Right lobe of liver (tissue), 6 donors: ENCODE measurements around the gene TLE1. TPM values are rescaled to one million over a fixed set of nuclear protein-coding genes. Genes with fewer than 3 reads are reported as not detected.

Experiments
- ATAC-seq, 4 donors: fragments of 200-7000 bp; cut with Tn5 transposase; one replicate each; pipeline ENCODE4 v1.9.1; 2020; ENCODE audit warnings: mild to moderate bottlenecking in 4 of 4, moderate library complexity in 4 of 4
- DNase-seq, 3 donors: peaks; one replicate each; pipeline ENCODE4 v3.0.0-alpha.2; 2020
- H3K27ac ChIP-seq, 3 donors: fragments of 200-600 bp; one replicate each; pipeline ENCODE4 v1.8.0; 2022
- H3K27me3 ChIP-seq, 2 donors: fragments of 200-600 bp; one replicate each; pipeline ENCODE4 v1.8.0; 2022
- H3K36me3 ChIP-seq, 4 donors: fragments of 200-600 bp; sonication (generic) in 1 of 4; one replicate each; pipeline versions ENCODE4 v1.5.1 to v1.8.0; 2017 to 2022; ENCODE audit warnings: control low read depth in 1 of 4
- H3K4me1 ChIP-seq, 4 donors: fragments of 200-600 bp; sonication (generic) in 1 of 4; one replicate each; pipeline versions ENCODE4 v1.5.1 to v1.8.0; 2017 to 2022; ENCODE audit warnings: control low read depth in 1 of 4
- H3K4me3 ChIP-seq, 3 donors: fragments of 200-600 bp; one replicate each; pipeline ENCODE4 v1.8.0; 2022
- H3K9me3 ChIP-seq, 4 donors: fragments of 200-600 bp; sonication (generic) in 1 of 4; one replicate each; pipeline versions ENCODE4 v1.5.1 to v1.8.0; 2017 to 2022; ENCODE audit warnings: control low read depth in 1 of 4
- POLR2A ChIP-seq: fragments of 450-650 bp; IDR thresholded peaks from one replicate; pipeline ENCODE4 v1.6.1; 2017; ENCODE audit warnings: antibody characterized with exemption, mild to moderate bottlenecking
- WGBS: methylation state at CpG from one replicate; pipeline ENCODE4 v1.1.6; 2018; ENCODE audit warnings: low coverage, low lambda C conversion rate; ENCODE audit not compliant: insufficient coverage; ENCODE audit errors: missing lambda C conversion rate; 5-methylcytosine and 5-hydroxymethylcytosine counted together
- intact Hi-C, 2 donors: fragments of 100-400 bp; cut with DNase I; formaldehyde crosslinking; loops; one replicate each; pipeline versions ENCODE4 v1.11.2 to v1.14.1; 2022
- total RNA-seq, 6 experiments: library from RNA; depleted of rRNA in 2 of 6; stranded (reverse); fragments of >200 nt in 2 of 6; fragmentation: NEBNext Ultra II Directional in 3 of 6; extraction: Animal tissue kit (Norgen Biotek cat#: 25700) in 3 of 6; gene quantifications; one replicate each; pipeline versions ENCODE4 v1.1.0 to v1.2.4, GENCODE V29; 2016 to 2023
- TF ChIP-seq, protein P1 (sequence below), 4 donors: fragments of 200-600 bp in 3 of 4; fragments of 450-650 bp in 1 of 4; IDR thresholded peaks; one replicate each; pipeline versions ENCODE4 v1.5.1 to v1.8.0; 2016 to 2022; ENCODE audit warnings: antibody characterized with exemption in 4 of 4, mild to moderate bottlenecking in 2 of 4
- donor health status: DM: no; HTN: yes; CAD: no.
- donor health status: DM: no; HTN: no; CAD: no.
- donor health status: DM: no; HTN: no; CAD: no.
- donor health status: DM: no; HTN: yes; CAD: no.
- donor health status: DM: no; HTN: yes; CAD: no.

TLE1 gene
- total RNA-seq, 6 experiments from 2014 or later, result 31.9 to 62.9 (median 58.0) TPM

- H3K36me3 ChIP-seq, result no peaks in the 10 kb centered on the region
- intact Hi-C loops, result no loop called here
- no peaks in the 10 kb centered on the region for H3K27me3 ChIP-seq
- ATAC-seq (peak in 2 of 4 donors; percentile 26 to 38), DNase-seq (no peak)
- 39% methylated on average over 6 of the region's 6 CpGs for WGBS
- TF ChIP-seq POLR2A, result no peak
- TF ChIP-seq, protein P1, sequence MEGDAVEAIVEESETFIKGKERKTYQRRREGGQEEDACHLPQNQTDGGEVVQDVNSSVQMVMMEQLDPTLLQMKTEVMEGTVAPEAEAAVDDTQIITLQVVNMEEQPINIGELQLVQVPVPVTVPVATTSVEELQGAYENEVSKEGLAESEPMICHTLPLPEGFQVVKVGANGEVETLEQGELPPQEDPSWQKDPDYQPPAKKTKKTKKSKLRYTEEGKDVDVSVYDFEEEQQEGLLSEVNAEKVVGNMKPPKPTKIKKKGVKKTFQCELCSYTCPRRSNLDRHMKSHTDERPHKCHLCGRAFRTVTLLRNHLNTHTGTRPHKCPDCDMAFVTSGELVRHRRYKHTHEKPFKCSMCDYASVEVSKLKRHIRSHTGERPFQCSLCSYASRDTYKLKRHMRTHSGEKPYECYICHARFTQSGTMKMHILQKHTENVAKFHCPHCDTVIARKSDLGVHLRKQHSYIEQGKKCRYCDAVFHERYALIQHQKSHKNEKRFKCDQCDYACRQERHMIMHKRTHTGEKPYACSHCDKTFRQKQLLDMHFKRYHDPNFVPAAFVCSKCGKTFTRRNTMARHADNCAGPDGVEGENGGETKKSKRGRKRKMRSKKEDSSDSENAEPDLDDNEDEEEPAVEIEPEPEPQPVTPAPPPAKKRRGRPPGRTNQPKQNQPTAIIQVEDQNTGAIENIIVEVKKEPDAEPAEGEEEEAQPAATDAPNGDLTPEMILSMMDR (IDR thresholded peaks at IDR 0.05), result no peak
- H3K4me3 ChIP-seq, result no peak overlapping the region
- H3K9me3 ChIP-seq, result no peaks in the 10 kb centered on the region
- H3K4me1 ChIP-seq, result peaks cover 0 to 17% (median 5%) of the 10 kb centered on the region in 4 donors
- no peak overlapping the region for H3K27ac ChIP-seq
These were observed 131.1 kb downstream of the TLE1 start for GRCh38 chr9:81558091-81558830.

- TF ChIP-seq POLR2A, result no peak
- TF ChIP-seq, protein P1 (IDR thresholded peaks at IDR 0.05), result no peak
- no peaks in the 10 kb centered on the region for H3K27me3 ChIP-seq
- ATAC-seq (no peak), DNase-seq (no peak)
- H3K4me3 ChIP-seq, result no peak overlapping the region
- 100% methylated on average over 2 of the region's 2 CpGs for WGBS
- peaks cover 0 to 17% (median 6%) of the 10 kb centered on the region in 4 donors for H3K4me1 ChIP-seq
- intact Hi-C loops, result no loop called here
- no peaks in the 10 kb centered on the region for H3K9me3 ChIP-seq
- no peaks in the 10 kb centered on the region for H3K36me3 ChIP-seq
- H3K27ac ChIP-seq, result no peak overlapping the region
These were observed 131.8 kb downstream of the TLE1 start for GRCh38 chr9:81557452-81558090.

DNA sequence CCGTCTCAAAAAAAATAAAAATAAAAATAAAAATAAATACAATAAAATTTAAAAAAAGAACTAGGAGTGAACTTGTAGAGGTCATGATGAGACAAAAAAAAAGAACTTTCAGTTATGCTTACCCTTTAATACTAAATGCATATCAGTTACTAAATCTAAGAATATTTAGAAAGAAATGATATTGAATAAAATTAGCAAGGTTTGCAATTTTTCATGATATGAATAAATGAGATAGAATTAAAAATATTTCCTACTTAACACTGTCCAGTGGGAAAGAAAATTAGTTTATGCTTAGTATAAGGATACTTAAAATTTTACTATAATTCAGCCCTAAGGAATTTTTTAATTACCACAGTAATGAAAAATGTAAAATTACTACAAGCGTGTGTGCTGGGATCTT is 132.4 kb downstream of the TLE1 start:
- Histone ChIP-seq H3K4me3 (no peak overlapping the region), H3K9me3 (no peaks in the 10 kb centered on the region), H3K4me1 (peaks cover 0 to 17% (median 6%) of the 10 kb centered on the region in 4 donors), H3K36me3 (no peaks in the 10 kb centered on the region), H3K27ac (no peak overlapping the region), H3K27me3 (no peaks in the 10 kb centered on the region)
- DNase-seq (no peak), ATAC-seq (no peak)
- intact Hi-C loops, result no loop called here
- TF ChIP-seq POLR2A, result no peak
- TF ChIP-seq, protein P1 (IDR thresholded peaks at IDR 0.05), result no peak
- 90% methylated on average over 2 of the region's 2 CpGs for WGBS

- Histone ChIP-seq H3K4me3 (no peak overlapping the region), H3K27me3 (no peaks in the 10 kb centered on the region), H3K9me3 (no peaks in the 10 kb centered on the region), H3K27ac (peak overlapping the region in 1 of 3 donors; percentile 12), H3K36me3 (no peaks in the 10 kb centered on the region), H3K4me1 (peaks cover 0 to 37% (median 17%) of the 10 kb centered on the region in 4 donors)
- no peak for DNase-seq
- no peak for TF ChIP-seq POLR2A
- TF ChIP-seq, protein P1 (IDR thresholded peaks at IDR 0.05), result no peak
- ATAC-seq, result peak; percentile 28 to 70 (median 57)
- intact Hi-C loops, result no loop called here
- 33% methylated on average over 4 of the region's 4 CpGs for WGBS
These were observed 136.8 kb downstream of the TLE1 start for GRCh38 chr9:81552581-81552991.
